ENCODE measurements around the gene UQCRC1.

GRCh38 chr3:48634661-48635221 is 25.3 kb upstream of the UQCRC1 start:
- TF ChIP-seq CTCF (IDR thresholded peaks at IDR 0.05) (no peak), POLR2A (IDR thresholded peaks at IDR 0.05) (no peak)

All from breast epithelium (tissue), 3 donors.